G401 (cell line): ENCODE results near the gene SCGB1C1. TPM values are rescaled to one million over a fixed set of nuclear protein-coding genes. Genes with fewer than 3 reads are reported as not detected.
"Not testable (repeated sequence)": the region's sequence is repeated elsewhere in the genome, so short reads cannot be mapped to it uniquely, and the experiment has no call there.

Experiments used
- DNase-seq: peaks from one replicate; pipeline ENCODE4 v3.0.0-alpha.2; 2015; ENCODE audit warnings: low spot score
- in situ Hi-C: cut with HindIII; loops from 2 replicates; pipeline ENCODE4 v1.10.0; 2016; ENCODE audit warnings: low sequenced_read_pairs, mixed read lengths
- total RNA-seq: library from RNA; depleted of rRNA; stranded (reverse); fragments of >200 nt; shearing (Covaris generic); gene quantifications from 2 replicates; pipeline ENCODE4 v1.2.3, GENCODE V29; 2014; rRNA removed

The SCGB1C1 gene
- total RNA-seq, result not detected in 2 replicates

DNA sequence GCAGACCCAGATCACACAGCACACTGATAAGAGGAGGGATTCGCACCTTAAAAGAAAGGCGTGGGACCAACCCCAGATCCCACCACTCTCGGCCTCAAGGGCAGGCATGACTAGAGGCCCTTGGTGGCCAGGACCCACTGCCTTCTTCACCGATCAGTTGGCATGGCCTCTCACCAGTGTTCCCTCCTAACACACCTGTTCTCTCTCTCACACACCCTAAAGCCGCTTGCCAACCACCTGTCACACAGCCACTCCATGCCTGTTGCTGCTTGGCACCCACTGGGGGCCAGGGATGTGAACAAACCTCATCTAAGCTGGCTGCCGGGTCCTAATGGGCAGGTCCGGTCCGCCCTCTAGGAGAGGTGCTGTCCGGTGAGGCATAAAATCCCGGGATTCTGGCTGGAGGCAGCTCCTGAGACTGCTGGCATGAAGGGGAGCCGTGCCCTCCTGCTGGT is at the start of gene SCGB1C1:
Gene SCGB1C1 (plus strand): TSS at position 405 of the 455 bp plus-strand sequence. CDS start 22 bp downstream, at position 427.
- DNase-seq, in situ Hi-C loops: not testable (repeated sequence)

DNA sequence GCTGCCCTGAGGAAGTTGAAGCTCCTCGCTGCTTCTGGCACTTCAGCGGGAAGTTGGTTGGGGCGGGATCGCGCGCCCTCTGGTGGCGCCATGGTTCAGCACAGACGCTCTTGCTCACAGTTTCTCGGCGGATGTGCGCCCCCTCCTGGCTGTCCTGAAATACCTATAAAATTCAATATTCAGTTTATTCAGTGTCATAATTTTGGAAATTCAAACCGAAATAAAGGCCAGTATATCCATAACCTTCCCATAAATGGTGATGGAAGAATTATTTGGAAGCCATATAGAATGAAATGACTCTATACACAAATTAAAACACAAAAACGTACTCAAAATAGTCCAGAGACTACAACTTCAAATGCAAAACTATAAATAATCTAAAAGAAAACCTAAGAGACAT is 12.6 kb upstream of the SCGB1C1 start:
- DNase-seq, in situ Hi-C loops: not testable (repeated sequence)

DNA sequence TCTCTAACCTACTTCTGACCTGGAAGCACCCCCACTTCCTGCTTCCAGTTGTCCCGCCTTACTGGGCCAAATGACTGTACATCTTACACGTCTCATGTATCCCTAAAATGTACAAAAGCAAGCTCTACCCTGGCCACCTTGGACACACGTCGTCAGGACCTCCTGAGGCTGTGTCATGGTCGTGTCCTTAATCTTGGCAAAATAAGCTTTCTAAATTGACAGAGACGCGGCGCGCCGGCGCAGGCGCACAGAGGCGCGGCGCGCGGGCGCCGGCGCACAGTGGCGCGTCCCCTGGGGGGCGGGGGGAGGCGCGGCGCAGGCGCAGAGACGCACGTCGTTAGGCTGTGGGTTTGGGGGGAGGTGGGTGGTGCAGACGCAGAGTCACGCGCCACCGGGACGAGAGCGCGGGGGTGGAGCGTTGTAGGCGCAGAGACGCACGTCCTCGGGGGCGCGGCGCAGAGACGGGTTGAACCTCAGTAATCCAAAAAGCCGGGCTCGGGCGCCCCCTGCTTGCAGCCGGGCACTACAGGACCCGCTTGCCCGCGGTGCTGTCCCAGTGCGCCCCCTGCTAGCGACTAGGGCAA is 3.6 kb upstream of the SCGB1C1 start:
- in situ Hi-C loops, result not testable (repeated sequence)
- peak; percentile 52 for DNase-seq

DNA sequence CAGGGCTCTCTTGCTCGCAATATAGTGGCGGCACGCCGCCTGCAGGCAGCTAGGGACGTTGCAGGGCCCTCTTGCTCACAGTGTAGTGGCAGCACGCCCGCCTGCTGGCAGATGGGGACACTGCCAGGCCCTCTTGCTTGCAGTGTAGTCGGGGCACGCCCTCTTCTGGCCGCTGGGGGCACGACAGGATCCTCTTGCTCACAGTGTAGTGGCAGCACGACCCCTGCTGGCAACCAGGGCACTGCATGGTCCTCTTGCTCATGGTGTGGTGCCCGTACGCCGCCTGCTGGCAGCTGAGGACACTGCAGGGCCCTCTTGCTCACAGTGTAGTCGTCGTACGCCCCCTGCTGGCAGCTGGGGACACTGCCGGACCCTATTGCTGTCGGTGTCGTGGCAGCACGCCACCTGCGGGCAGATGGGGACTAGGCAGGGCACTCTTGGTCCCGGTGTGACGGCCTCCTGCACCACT is 3.0 kb upstream of the SCGB1C1 start:
- DNase-seq, in situ Hi-C loops: not testable (repeated sequence)

DNA sequence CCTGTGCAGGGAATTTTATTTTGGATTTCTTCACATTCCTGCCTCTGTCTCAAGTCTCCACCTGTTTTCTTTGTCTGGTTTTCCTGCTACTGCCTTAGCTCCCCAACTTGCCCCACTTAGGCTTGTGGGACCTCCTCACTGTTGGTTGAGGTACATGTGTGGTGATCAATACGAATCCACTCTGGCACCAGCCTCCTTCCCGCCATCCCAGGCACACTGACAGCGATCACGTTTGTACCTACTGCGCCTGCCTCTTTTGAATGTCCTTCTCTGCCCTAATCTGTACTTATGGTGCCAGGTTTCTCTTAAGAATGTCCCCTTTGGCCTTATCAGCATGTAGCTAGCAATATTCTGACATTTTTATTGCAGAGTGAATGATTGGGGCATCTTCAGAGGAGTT is 2.3 kb upstream of the SCGB1C1 start:
- DNase-seq, in situ Hi-C loops: not testable (repeated sequence)

DNA sequence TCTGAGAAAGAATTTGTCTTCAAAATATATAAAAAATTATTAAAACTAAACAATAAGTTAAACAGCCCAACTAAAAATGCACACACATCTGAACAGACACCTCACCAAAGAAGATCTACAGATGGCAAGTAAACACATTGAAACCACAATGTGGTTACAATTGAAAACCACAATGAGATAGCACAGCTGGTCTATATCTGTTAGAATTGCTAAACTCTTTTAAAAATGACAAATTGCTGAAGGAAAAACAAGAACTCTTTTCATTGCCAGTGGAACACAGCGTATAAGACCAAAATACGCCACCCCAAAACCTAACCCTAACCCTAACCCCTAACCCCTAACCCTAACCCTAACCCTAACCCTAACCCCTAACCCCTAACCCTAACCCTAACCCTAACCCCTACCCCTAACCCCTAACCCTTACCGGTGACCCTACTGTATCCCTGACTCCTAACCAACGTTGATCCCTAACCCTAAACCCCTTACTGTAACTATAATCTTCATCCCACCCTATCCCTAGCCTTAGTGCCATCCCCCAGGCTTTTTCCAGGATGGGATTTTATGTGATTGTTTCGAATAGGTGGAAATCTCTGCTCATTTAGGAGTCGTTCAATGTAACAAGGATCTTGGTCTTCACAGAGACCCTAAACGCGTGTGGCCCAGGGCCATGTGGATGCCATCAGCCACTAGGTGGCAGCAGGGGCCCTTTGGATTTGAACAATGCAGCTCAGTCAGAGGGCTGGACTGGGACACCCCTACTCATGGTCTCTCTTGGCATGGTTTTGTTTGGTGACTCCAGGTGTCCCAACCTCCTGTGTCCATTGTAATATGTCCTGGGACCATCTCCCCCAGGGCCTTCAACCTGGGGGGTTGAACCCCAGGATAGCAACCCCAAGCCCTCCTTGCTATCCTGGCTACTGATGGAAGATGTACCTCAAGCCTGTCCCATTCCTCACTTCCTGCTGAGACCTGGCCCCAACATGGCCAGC is 1.1 kb upstream of the SCGB1C1 start:
- in situ Hi-C loops, DNase-seq: not testable (repeated sequence)

DNA sequence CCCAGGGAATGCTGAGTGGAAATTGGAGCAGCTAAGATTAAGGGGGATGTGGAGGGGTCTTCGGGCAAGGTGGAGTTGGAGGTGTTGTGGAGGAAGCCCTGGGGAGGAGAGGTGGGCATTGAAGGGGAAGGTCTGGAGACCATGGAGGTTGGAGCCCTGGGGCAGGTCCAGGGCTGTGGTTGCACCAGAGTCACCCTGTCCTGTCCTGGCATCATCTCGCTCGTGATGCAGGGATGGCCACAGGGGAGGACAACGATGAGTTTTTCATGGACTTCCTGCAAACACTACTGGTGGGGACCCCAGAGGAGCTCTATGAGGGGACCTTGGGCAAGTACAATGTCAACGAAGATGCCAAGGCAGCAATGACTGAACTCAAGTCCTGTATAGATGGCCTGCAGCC is 603 bp downstream of the SCGB1C1 start:
- in situ Hi-C loops, DNase-seq: not testable (repeated sequence)

DNA sequence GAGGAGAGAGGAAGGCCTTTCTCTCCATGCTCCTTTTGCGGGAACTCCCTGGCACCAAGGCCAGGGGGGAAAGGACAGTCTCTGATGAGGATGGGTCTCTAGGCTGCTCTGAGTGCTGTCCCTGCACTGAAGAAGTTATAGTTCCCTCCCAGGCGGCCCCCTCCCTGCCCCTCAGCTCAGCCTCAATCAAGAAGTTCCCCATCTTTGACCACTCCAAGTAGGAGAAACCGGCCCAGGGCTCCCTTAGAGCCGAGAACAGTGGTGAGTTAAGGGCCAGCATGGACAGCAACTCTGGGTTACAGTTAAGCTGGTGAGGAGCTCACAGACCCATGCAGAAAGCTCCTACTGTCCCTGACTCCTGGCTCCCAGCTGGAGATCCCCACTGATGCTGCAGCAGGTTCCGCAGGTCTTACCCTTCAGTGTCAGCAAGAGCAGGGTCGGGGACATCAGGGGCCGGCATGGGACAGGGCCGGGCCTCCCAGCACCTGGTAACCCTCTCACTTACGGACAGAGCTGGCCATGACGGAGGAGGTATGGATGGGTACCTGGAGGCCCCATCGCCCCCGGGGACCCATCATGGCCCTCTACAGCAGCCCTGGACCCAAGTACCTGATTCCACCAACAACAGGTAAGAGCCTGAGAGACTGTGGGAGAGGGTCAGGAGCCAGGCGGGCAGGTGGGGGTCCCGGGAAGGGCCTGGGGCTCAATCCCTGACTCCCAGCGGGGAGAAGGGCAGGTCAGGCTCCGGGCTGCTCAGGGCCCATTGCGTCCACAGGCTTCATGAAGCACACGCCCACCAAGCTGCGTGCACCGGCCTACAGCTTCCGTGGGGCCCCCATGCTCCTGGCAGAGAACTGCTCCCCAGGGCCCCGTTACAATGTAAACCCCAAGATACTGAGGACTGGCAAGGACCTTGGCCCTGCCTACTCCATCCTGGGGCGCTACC is 4.2 kb downstream of the SCGB1C1 start:
- in situ Hi-C loops, result no loop called here
- DNase-seq, result no peak

DNA sequence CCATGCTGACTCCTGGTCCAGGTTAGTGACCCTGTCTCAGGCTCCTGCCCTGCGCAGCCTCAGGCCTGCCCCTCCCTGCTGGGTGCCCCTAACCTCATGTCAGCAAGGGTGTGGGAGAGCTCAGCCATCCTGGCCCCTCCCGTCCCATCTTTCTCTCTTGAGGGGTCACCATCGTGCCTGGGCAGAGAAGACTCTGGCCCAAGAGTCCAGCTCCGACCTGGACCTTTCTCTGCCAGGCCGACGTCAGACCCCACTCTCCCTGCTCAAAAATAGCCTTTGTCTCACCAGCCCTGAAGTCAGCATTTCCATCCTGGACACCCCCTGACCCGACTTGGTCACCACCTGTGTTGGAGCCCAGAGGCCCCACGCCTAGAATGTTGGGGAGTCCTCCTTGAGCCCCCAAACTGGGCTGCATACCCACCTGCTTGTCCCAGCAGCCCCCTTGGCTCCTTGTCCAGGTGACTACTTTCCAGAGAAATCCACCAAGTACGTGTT is 4.9 kb downstream of the SCGB1C1 start:
- in situ Hi-C loops, result no loop called here
- no peak for DNase-seq

DNA sequence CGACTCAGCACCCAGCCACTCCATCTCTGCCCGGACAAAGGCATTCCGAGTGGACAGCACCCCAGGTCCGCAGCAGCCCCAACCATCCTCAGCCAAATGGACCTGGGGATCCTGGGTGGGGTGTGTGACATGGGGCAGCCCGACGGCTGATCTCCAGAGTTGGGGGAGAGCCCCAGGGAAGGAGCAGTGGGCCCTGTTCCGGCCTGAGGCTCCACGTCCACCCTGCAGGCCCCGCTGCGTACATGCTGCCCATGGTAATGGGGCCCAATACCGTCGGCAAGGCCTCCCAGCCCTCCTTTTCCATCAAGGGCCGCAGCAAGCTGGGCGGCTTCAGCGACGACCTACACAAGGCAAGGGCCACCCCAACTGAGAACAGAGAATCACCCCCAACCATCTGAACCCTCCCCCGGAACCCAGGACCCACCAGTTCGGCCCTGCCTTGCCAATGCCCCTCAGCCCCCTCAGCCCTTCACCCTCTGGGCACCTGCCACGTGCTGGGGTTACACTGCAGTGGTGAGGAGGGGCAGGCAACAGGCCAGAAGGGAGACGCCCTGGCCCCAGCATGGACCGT is 5.4 kb downstream of the SCGB1C1 start:
- DNase-seq, result no peak
- in situ Hi-C loops, result no loop called here

DNA sequence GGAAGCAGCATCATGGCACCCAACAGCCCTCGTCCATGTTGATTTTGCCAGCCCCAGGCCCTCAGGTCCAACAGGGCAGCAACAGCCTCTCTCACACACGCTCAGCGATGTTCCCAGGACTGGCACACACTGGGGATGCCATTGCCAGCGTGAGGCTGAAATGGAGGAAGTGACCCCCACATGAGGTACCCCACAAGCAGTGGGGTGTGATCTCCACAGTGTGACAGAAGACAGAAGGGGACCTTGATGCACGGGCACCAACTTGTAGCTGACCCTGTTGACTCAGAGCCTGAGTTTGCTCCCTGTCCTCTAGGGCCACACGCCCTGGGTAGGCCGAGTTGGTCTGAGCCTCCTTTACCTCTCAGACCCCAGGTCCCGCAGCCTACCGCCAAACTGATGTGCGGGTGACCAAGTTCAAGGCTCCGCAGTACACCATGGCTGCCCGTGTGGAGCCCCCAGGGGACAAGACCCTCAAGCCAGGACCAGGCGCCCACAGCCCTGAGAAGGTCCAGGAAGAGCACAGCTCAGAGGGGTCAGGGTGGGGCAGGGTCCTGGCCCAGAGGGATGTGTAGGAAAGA is 6.2 kb downstream of the SCGB1C1 start:
- DNase-seq, result no peak
- in situ Hi-C loops, result no loop called here

DNA sequence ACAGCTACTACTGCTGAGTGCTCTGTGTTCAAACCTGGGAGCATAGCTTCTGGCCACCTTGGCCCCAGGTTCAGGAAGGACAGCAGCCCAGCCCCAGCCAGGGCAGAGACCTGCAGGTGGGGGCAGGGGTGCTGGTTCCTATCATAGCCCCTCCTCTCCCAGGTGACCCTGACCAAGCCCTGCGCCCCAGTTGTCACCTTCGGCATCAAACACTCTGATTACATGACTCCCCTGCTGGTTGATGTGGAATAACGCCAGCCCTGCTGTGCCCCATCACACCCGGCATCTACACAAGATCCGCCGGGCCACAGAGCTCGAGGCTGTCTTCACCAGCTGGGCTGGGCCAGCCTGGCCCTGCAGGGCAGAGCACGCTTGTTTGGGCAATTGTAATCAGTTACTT is 6.9 kb downstream of the SCGB1C1 start:
- peak; percentile 22 for DNase-seq
- in situ Hi-C loops, result no loop called here

DNA sequence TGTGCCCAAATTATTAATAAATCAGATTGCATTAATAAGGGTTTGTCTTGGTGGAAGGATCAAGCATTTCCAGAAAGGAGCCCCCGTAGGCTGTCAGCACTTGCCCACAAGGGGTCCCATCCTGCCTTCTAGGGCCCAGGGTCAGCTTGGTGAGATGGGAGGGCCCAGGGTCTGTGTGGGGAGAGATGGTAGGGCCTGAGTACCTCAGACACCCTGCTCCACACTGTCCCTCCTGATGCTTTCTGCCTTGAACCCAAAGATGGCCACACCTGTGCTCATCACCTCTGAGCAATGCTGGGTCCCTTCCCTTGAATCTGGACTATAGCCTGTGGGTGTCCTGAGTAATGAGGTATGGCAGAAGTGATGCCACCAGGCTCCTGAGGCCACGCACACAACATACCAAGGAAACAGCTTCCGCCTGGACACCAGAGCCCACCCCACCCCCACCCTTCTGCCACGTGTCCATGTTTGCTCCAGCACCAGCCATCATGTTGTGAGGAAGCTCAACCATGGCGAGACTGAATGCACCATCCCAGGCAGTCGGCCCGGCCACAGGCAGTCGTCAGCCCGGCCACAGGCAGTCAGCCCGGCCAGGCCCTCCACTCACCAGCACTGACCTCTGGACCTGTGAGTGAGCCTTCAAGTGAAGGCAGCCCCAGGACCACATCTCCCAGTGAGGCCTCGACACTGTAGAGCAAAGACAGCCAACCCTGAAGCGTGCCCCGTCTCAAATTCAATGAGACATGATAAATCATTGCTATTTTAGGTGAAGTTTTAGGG is 7.5 kb downstream of the SCGB1C1 start:
- in situ Hi-C loops, result no loop called here
- DNase-seq, result no peak

DNA sequence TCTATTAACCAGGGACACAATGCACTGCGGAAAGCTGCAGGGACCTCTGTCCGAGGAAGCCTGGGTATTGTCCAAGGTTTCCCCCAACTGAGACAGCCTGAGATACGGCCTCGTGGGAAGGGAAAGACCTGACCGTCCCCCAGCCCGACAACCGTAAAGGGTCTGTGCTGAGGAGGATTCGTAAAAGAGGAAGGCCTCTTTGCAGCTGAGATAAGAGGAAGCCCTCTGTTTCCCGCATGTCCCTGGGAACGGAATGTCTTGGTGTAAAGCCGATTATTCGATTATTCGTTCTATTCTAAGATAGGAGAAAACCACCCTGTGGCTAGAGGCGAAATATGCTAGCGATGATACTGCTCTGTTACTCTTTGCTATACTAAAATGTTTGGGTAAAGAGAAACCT is 9.1 kb downstream of the SCGB1C1 start:
- in situ Hi-C loops, result no loop called here
- DNase-seq, result no peak

DNA sequence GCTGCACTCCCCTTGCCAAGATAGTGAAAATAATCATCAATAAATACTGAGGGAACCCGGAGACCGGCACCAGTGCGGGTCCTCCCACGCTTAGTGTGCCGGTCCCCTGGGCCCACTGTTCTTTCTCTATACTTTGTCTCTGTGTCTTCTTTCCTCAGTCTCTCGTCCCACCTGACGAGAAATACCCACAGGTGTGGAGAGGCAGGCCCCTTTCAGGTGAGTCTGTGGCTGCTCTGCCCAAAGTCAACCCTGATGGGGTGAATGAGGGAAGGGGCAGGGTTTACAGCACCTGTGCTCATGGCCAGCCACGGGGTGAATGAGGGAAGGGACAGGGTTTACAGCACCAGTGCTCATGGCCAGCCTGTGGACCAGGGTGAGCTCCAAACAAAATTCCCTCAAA is 9.6 kb downstream of the SCGB1C1 start:
- DNase-seq, result no peak
- in situ Hi-C loops, result no loop called here

DNA sequence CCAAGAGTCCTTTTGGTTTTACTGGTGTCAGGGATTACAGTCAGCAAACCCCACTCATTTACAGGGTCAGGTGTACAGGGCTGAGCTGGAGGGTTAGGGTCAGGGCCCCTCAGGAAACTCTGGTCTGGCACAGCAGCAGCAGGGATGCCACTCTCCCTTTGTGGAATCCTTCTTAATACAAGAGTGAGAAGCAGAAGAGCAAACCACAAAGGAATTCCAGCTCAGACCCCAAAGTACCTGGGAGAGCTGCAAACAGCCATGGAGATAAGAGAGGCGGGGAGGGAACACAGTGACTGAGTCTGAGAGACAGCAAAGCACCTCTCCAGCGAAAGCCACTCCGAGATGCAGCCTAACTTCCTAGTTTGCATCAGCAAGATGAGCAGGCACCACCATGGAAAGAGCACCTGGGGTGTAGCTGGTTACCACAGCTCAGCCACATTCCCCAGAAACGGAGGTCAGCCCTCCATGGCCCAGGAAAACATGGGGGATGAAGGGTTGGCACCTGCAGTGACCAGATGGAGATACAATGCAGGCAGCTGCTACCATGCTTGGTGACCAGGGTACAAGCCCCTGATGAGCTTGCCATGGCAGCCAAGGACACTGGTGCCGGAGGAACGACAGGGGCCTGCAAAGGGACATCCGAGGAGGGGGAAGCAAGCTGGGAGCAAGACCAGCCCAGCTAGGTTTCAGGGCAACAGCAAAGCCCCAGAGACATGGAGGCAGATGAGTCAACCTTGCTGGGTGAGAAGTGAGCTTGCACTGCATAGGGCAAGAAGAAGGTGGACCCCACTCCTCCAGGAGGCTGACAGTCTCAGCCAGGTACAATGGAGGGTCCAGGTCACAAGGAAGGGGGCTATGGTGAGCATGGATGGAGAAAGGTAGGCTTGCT is 10.4 kb downstream of the SCGB1C1 start:
- in situ Hi-C loops, result no loop called here
- DNase-seq, result no peak
